GM18873 (cell line): ENCODE measurements around the gene SMKR1.
"Not testable (repeated sequence)": the region's sequence is repeated elsewhere in the genome, so short reads cannot be mapped to it uniquely, and the experiment has no call there.

Source experiments
- ATAC-seq: cut with Tn5 transposase; IDR thresholded peaks from one replicate; pipeline ENCODE4 v1.9.1; 2021; ENCODE audit warnings: mild to moderate bottlenecking, moderate library complexity, moderate number of reproducible peaks; ENCODE audit not compliant: unreplicated experiment, low FRiP score

The SMKR1 gene

GRCh38 chr7:129501760-129502707, at the start of gene SMKR1:
TSS of gene SMKR1 (plus strand) at chr7:129502531. CDS start at chr7:129502825, 294 bp downstream.
- ATAC-seq = peak; percentile 45

GRCh38 chr7:129452589-129453231, 49.6 kb upstream of the SMKR1 start:
- ATAC-seq = no peak

GRCh38 chr7:129453510-129454248, 48.7 kb upstream of the SMKR1 start:
- ATAC-seq = no peak

- ATAC-seq = no peak
Observed at GRCh38 chr7:129454249-129454551, 48.1 kb upstream of the SMKR1 start.

- ATAC-seq = no peak
Observed at GRCh38 chr7:129456421-129456820, 45.9 kb upstream of the SMKR1 start.

GRCh38 chr7:129457101-129457500, 45.2 kb upstream of the SMKR1 start:
- no peak for ATAC-seq

DNA sequence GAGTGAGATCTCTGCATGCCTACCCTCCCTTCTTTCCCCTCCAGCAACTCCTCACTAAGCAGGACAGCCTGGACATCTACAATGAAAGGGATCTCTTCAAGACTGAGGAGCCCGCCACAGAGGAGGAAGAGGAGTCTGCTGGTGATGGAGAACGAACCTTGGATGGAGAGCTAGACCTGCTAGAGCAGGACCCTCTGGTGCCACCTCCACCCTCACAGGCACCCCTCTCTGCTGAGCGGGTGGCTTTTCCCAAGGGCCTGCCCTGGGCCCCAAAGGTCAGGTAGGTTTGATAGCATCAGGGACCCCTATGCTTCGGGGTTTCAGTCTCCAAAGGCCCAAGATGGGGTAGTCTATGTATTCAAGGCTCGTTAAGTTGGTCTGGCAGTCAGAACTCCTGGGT, 44.2 kb upstream of the SMKR1 start:
- ATAC-seq = no peak

GRCh38 chr7:129461809-129462208, 40.5 kb upstream of the SMKR1 start:
- no peak for ATAC-seq

GRCh38 chr7:129462420-129462819, 39.9 kb upstream of the SMKR1 start:
- no peak for ATAC-seq

GRCh38 chr7:129464194-129464593, 38.1 kb upstream of the SMKR1 start:
- ATAC-seq = no peak

- ATAC-seq = no peak
Observed at GRCh38 chr7:129465080-129465479, 37.3 kb upstream of the SMKR1 start.

DNA sequence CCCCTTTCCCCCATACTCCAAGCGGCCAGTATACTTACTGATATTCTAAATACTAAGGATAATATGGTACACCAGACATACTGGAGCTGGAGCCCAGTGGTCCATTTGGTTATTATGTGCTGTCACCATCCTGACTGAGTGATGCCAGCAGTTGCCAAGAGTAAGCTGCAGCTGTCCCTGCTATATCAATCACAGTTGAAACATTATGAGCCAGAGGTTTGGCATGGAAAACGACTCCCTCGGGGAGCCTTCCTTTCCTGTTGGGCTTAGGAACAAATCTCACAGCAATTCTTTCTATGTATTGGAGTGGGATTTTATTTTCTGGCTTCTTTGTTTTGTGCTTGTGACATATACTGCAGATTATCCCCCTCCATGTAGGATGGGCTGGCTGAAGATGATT, 35.5 kb upstream of the SMKR1 start:
- no peak for ATAC-seq

GRCh38 chr7:129468087-129468486, 34.2 kb upstream of the SMKR1 start:
- no peak for ATAC-seq

- ATAC-seq = no peak
Observed at GRCh38 chr7:129468547-129468946, 33.8 kb upstream of the SMKR1 start.

DNA sequence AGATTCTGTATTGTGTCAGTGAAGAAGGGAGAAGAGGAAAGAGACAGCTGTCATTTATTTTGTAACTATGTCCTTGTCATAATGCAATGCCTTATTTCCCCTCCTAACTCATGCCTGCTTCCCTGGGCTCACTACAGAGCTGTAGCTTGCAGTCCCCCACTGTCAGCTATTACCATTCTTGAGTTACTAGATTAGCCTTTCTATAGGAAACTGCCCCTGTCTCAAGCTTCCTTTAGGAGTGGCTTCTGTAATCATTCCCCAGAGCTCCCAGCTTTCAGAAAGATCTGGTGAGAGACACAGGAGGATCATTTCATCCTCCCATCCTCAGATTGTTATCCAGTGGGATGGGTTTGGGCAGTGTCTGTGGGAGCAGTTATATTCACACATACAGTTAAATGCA, 32.4 kb upstream of the SMKR1 start:
- ATAC-seq = no peak

- no peak for ATAC-seq
Observed at GRCh38 chr7:129470411-129470810, 31.9 kb upstream of the SMKR1 start.

DNA sequence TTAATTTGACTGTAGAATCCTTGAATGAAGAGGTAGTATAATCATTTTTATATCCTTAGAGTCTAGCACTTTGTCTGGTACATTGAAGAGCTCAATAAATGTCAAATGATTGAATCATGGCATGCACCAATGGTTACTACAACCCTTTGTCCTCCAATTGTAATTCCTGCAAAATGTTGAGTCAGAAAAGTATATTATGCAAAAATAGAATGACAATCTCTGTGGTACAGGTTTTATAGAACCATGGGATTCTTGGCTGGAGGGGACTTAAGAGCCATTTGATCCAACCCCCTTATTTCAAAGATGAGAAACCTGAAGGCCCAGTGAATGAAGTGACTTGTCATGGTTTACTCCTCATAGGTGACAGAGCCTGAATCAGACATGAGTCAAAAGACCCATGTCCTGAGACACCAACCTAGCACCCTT, 30.9 kb upstream of the SMKR1 start:
- no peak for ATAC-seq

GRCh38 chr7:129475931-129476330, 26.4 kb upstream of the SMKR1 start:
- not testable (repeated sequence) for ATAC-seq

- ATAC-seq = not testable (repeated sequence)
Observed at GRCh38 chr7:129476398-129476797, 25.9 kb upstream of the SMKR1 start.

DNA sequence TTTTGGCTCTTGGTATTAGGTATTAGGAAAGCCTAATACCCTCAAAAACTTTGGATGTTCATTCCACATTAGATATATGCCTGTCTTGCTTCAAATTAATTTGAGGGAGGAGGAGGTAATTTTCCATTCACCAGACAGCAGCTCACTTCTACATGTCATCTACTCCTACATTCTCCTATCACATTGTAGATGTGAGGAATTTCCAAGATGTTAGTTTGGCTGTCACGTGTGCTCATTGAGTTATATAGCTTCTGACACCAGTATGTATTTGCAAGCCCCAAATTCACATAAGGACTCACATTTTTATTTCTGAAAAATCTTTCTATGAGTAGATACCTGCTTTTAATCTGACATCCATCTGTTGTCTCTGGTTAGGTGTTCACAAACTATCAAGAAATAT, 22.5 kb upstream of the SMKR1 start:
- no peak for ATAC-seq

GRCh38 chr7:129480674-129481363, 21.5 kb upstream of the SMKR1 start:
- ATAC-seq = no peak
